ENCODE measurements around the gene NTN3. TPM values are rescaled to one million over a fixed set of nuclear protein-coding genes. Genes with fewer than 3 reads are reported as not detected.
"Not testable (repeated sequence)": the region's sequence is repeated elsewhere in the genome, so short reads cannot be mapped to it uniquely, and the experiment has no call there.

The NTN3 gene
- total and polyA plus RNA-seq, 2 experiments from 2014 or later: 1.6 to 20.5 TPM

DNA sequence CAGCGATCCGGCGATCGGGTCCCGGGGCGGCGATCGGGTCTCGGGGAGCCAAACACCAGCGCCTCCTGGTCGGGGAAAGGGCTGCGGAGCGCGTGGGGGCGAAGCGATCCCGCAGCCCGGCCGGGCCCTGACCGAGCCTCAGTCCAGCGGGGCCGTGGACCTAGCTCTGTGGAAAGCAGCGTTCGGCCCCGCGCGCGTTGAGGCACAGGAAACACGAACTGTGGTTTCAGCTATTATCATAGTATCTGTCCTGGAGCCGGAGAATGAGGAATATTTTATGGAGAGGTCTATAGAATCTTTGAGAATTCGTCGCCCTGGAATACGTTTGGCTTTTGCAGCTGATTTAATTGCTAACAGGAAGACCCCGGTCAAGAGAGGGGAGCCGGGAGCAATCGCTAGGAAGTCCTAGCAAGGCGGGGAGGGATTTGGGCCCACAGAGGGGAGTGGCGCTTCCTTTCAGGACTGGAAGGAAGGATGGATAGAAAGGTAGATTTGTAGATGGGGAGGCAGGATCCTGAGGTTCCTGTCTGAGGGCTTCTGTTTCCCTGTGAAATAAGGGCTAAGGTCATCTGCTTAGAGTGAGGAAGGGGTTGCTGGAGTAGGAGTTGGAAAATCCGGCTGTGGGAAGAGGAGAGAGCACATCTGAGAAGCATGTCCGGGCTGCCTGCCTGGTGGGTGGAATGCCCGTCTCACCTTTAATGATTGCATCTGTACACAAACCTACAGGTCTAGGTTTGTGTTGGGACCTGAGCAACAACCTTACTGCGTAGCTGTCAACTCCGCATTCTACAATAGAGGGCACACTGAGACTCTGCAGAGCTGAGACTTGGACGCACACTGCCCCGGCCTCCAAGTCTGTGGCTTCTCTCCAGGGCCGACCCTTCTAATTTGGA is 41.1 kb upstream of the NTN3 start:
- Histone ChIP-seq H3K27me3 (no peaks in the 10 kb centered on the region), H3K4me3 (peak overlapping the region; percentile 56), H3K36me3 (peaks cover 8% of the 10 kb centered on the region), H3K9me3 (ENCODE audit: low read depth) (no peaks in the 10 kb centered on the region), H3K4me1 (ENCODE audit: low read depth) (peaks cover 5% of the 10 kb centered on the region), H3K27ac (no peak overlapping the region)
- TF ChIP-seq, protein P1, sequence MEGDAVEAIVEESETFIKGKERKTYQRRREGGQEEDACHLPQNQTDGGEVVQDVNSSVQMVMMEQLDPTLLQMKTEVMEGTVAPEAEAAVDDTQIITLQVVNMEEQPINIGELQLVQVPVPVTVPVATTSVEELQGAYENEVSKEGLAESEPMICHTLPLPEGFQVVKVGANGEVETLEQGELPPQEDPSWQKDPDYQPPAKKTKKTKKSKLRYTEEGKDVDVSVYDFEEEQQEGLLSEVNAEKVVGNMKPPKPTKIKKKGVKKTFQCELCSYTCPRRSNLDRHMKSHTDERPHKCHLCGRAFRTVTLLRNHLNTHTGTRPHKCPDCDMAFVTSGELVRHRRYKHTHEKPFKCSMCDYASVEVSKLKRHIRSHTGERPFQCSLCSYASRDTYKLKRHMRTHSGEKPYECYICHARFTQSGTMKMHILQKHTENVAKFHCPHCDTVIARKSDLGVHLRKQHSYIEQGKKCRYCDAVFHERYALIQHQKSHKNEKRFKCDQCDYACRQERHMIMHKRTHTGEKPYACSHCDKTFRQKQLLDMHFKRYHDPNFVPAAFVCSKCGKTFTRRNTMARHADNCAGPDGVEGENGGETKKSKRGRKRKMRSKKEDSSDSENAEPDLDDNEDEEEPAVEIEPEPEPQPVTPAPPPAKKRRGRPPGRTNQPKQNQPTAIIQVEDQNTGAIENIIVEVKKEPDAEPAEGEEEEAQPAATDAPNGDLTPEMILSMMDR (IDR thresholded peaks at IDR 0.05; ENCODE audit: low read depth, low read length): peak; percentile 21
- peak; percentile 28 to 36 for DNase-seq (ENCODE audit: low read depth in 1 of 2, low spot score in 1 of 2)

DNA sequence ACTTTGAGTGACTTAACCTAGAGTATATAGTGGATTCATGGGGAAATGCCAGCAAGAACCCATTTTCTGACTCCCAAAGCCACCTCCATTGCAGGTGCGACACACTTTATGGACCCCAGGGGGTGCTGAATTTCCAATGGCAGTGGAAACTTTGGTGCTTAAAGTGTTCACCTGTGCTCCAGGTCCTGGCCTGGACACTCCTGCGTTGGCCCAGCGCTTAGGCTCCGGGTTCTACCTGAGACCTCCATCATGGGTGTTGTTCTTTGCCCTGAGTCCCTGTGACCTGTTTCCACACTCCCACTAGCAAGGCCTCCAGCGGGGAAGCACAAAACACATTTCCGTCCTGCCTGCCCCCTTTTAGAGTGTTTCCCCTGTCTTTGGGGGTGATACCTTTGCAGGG is 38.8 kb upstream of the NTN3 start:
- no peaks in the 10 kb centered on the region for H3K27me3 ChIP-seq
- H3K27ac ChIP-seq: no peak overlapping the region
- peaks cover 5% of the 10 kb centered on the region for H3K4me1 ChIP-seq (ENCODE audit: low read depth)
- no peaks in the 10 kb centered on the region for H3K9me3 ChIP-seq (ENCODE audit: low read depth)
- no peak overlapping the region for H3K4me3 ChIP-seq
- TF ChIP-seq, protein P1 (IDR thresholded peaks at IDR 0.05; ENCODE audit: low read depth, low read length): no peak
- no peak for DNase-seq (ENCODE audit: low read depth in 1 of 2, low spot score in 1 of 2)
- peaks cover 18% of the 10 kb centered on the region for H3K36me3 ChIP-seq

DNA sequence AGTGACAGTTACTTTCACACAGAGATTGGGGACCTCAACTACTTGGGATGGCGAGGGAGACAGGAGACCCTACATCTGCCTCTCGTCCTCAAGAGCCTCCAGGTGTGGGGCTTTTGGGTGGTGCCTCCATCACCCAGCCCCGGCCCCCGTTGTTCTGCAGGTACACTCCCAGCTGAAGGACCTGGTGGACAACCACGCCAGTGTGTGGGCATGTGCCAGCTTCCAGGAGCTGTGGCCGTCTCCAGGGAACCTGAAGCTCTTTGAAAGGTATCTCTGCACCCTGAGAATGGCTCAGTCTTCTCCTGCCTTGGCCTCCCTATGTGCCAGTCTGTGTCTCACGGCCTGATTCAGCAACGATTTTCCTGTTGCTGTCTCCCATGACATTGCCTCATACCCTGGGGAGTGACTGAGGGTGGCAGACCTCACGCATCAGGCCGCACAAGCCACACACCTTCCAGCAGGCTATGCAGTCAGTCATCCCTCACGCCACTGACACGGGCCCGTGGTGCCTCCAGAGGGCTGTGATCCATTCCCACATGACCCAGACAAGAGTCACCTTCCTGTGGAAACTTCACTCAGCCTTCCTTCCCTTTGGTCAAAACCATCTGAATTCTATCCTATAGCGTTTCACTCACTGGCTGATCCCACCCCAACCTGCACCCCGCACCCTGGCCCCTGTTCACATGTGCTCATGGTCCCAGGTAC is 38.1 kb upstream of the NTN3 start:
- H3K4me3 ChIP-seq: no peak overlapping the region
- H3K9me3 ChIP-seq (ENCODE audit: low read depth): no peaks in the 10 kb centered on the region
- H3K4me1 ChIP-seq (ENCODE audit: low read depth): peaks cover 5% of the 10 kb centered on the region
- TF ChIP-seq, protein P1 (IDR thresholded peaks at IDR 0.05; ENCODE audit: low read depth, low read length): no peak
- H3K36me3 ChIP-seq: peaks cover 21% of the 10 kb centered on the region
- H3K27me3 ChIP-seq: no peaks in the 10 kb centered on the region
- no peak for DNase-seq (ENCODE audit: low read depth in 1 of 2, low spot score in 1 of 2)
- no peak overlapping the region for H3K27ac ChIP-seq

DNA sequence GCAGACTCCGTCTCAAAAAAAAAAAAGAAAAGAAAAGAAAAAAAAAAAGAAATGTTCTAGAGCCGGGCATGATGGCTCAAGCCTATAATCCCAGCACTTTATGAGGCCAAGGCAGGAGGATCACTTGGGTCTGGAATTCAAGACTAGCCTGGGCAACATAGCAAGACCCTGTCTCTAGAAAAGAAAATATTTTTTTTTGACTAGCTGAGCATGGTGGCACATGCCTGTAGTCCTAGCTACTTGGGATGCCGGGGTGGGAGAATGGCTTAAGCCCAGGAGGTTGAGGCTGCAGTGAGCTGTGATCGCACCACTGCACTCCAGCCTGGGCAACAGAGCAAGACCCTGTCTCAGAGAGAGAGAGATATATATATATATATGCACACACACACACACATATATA is 35.9 kb upstream of the NTN3 start:
- H3K4me1 ChIP-seq (ENCODE audit: low read depth); H3K4me3 ChIP-seq; H3K27me3 ChIP-seq; H3K27ac ChIP-seq; DNase-seq (ENCODE audit: low read depth in 1 of 2, low spot score in 1 of 2); H3K9me3 ChIP-seq (ENCODE audit: low read depth): not testable (repeated sequence)
- H3K36me3 ChIP-seq: peaks cover 24% of the 10 kb centered on the region

DNA sequence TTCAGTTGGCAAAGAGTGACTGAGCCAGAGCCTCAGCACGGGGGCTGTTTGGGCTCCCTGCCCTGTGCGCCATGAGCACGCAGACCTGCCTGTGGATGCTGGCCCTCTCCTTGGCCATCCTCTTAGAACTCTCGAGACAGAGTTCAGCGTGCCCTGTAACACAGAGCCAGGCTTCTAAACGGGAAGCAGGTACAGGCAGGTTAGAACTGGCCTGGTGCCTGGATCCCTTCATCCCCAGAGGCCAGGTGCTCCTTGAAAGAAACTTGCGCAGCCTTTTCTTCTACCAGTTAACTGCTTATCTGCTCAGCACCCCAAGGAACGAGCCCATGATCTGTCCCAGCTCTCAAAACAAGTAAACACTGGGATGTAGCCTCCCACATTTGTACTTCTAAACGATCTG is 35.0 kb upstream of the NTN3 start:
- Histone ChIP-seq H3K9me3 (ENCODE audit: low read depth) (no peaks in the 10 kb centered on the region), H3K4me1 (ENCODE audit: low read depth) (no peaks in the 10 kb centered on the region), H3K27ac (no peak overlapping the region), H3K4me3 (no peak overlapping the region), H3K36me3 (peaks cover 24% of the 10 kb centered on the region), H3K27me3 (no peaks in the 10 kb centered on the region)
- TF ChIP-seq, protein P1 (IDR thresholded peaks at IDR 0.05; ENCODE audit: low read depth, low read length): no peak
- DNase-seq (ENCODE audit: low read depth in 1 of 2, low spot score in 1 of 2): no peak
